Erythroblast (primary cell): ENCODE data around the gene CASP10.

Experiments
- GATA1 ChIP-seq: IDR thresholded peaks from 2 replicates; pipeline ENCODE4 v1.6.1; 2011; ENCODE audit warnings: low read depth, mild to moderate bottlenecking, control low read depth, low read length, moderate library complexity
- POLR2A ChIP-seq: IDR thresholded peaks from 2 replicates; pipeline ENCODE4 v1.6.1; 2011; ENCODE audit warnings: mild to moderate bottlenecking, low read length

GRCh38 chr2:201199847-201200246 lies 16.9 kb downstream of the CASP10 start:
- TF ChIP-seq POLR2A = no peak
- TF ChIP-seq GATA1 = no peak
